HepG2 (cell line): ENCODE data around the gene GGTA1. TPM values are rescaled to one million over a fixed set of nuclear protein-coding genes. Genes with fewer than 3 reads are reported as not detected.

Experiments
- ATAC-seq: fragments of 200-7000 bp; cut with Tn5 transposase; 3 replicates; pipeline ENCODE4 v1.9.1; 2020; ENCODE audit warnings: mild to moderate bottlenecking, moderate library complexity
- BruUV-seq: library from RNA; stranded (reverse); fragments of 400-500 nt; replicated peaks from 2 replicates; lab custom pipeline; 2021; lab: Mats Ljungman, UMichigan
- CTCF ChIA-PET: fragments of 300-600 bp; formaldehyde crosslinking; extraction: SDS; loops from one replicate; lab custom pipeline; 2021; ENCODE audit warnings: low total read pairs, inconsistent platforms, low intra/inter-chr PET ratio; lab: Yijun Ruan, JAX
- POLR2A ChIA-PET: fragments of 350-600 bp; sonication (Branson Sonifier 250); formaldehyde crosslinking; loops from one replicate; lab custom pipeline; 2020; ENCODE audit warnings: antibody characterized with exemption, inconsistent platforms; lab: Yijun Ruan, JAX
- DNase-seq: peaks from one replicate; pipeline ENCODE4 v3.0.0-alpha.2; 2015; ENCODE audit warnings: low spot score
- FAIRE-seq: peaks from 3 replicates; lab custom pipeline; 2011; peaks lifted over from hg19 to GRCh38; lab: Jason Lieb, UNC
- H2AFZ ChIP-seq: one replicate; pipeline ENCODE4 v1.6.1; 2011; ENCODE audit warnings: low read length, inconsistent platforms
- H3K27ac ChIP-seq: fragments of 300-600 bp; 3 replicates; pipeline ENCODE4 v1.8.0; 2011; ENCODE audit warnings: mixed run types, mild to moderate bottlenecking, mixed read lengths, low read length, inconsistent platforms; ENCODE audit not compliant: insufficient read depth; ENCODE audit errors: extremely low read length
- H3K27me3 ChIP-seq, 2 experiments: fragments of 200-600 bp in 1 of 2; 2 replicates in 1 of 2; 3 replicates in 1 of 2; pipeline versions ENCODE4 v1.6.0 to v1.8.0; 2011; ENCODE audit warnings: low read length in 2 of 2, mild to moderate bottlenecking in 2 of 2, moderate library complexity in 2 of 2, inconsistent platforms in 1 of 2; ENCODE audit not compliant: insufficient read depth in 2 of 2, control insufficient read depth in 1 of 2
- H3K36me3 ChIP-seq, 2 experiments: fragments of 200-600 bp in 1 of 2; replicated peaks in 1 of 2; 2 replicates in 1 of 2; 3 replicates in 1 of 2; pipeline versions ENCODE4 v1.5.1 to v1.8.0; 2011; ENCODE audit warnings: low read length in 2 of 2, inconsistent platforms in 1 of 2; ENCODE audit not compliant: insufficient read depth in 2 of 2, control insufficient read depth in 1 of 2
- H3K4me1 ChIP-seq: 2 replicates; pipeline ENCODE4 v1.5.1; 2012; ENCODE audit warnings: low read length, inconsistent platforms; ENCODE audit not compliant: insufficient read depth
- H3K4me2 ChIP-seq: 2 replicates; pipeline ENCODE4 v1.6.0; 2011; ENCODE audit warnings: low read depth, low read length, inconsistent platforms
- H3K4me3 ChIP-seq, 3 experiments: fragments of 200-600 bp in 1 of 3; sonication (generic), shearing (Covaris generic) in 1 of 3; replicated peaks in 1 of 3; 2 replicates each; pipeline ENCODE4 v1.5.1; 2011 to 2016; ENCODE audit warnings: low read length in 3 of 3, inconsistent platforms in 2 of 3, low read depth in 2 of 3, mild to moderate bottlenecking in 2 of 3, control low read depth in 1 of 3, mixed read lengths in 1 of 3; ENCODE audit not compliant: insufficient read depth in 1 of 3
- H3K79me2 ChIP-seq: one replicate; pipeline ENCODE4 v1.6.1; 2011; ENCODE audit warnings: low read length, inconsistent platforms; ENCODE audit not compliant: insufficient read depth
- H3K9ac ChIP-seq: 2 replicates; pipeline ENCODE4 v1.6.0; 2011; ENCODE audit warnings: mild to moderate bottlenecking, low read depth, low read length, inconsistent platforms; ENCODE audit not compliant: insufficient read depth
- H3K9me3 ChIP-seq: 2 replicates; pipeline ENCODE4 v1.5.1; 2012; ENCODE audit warnings: mild to moderate bottlenecking, low read length
- H4K20me1 ChIP-seq: 2 replicates; pipeline ENCODE4 v1.6.0; 2011; ENCODE audit warnings: inconsistent platforms, mild to moderate bottlenecking, low read length, moderate library complexity; ENCODE audit not compliant: insufficient read depth
- ADNP ChIP-seq: sonication (generic); formaldehyde crosslinking; IDR thresholded peaks from 2 replicates; pipeline ENCODE4 v1.4.0; 2020; ENCODE audit warnings: missing genetic modification reagents
- CBFB ChIP-seq: sonication (generic); formaldehyde crosslinking; IDR thresholded peaks from 2 replicates; pipeline ENCODE4 v1.4.0; 2020; ENCODE audit warnings: missing genetic modification reagents
- GTF2F1 ChIP-seq: fragments of 150-350 bp; IDR thresholded peaks from 2 replicates; pipeline ENCODE4 v1.6.1; 2014; ENCODE audit warnings: low read length
- HDAC2 ChIP-seq: sonication (generic); formaldehyde crosslinking; IDR thresholded peaks from 2 replicates; pipeline ENCODE4 v1.4.0; 2020; ENCODE audit warnings: missing genetic modification reagents
- KLF11 ChIP-seq: IDR thresholded peaks from 2 replicates; pipeline ENCODE4 v1.6.1; 2016; ENCODE audit warnings: missing compliant biosample characterization
- MAFF ChIP-seq: IDR thresholded peaks from 2 replicates; pipeline ENCODE4 v1.6.1; 2011; ENCODE audit warnings: low read depth, low read length, improper control_type of control experiment
- MAFK ChIP-seq, 2 experiments: IDR thresholded peaks in 1 of 2; conservative IDR thresholded peaks in 1 of 2; 2 replicates each; pipeline ENCODE4 v1.6.1; 2011; ENCODE audit warnings: improper control_type of control experiment in 2 of 2, low read length in 2 of 2
- SRSF1 ChIP-seq: fragments of 200-400 bp; formaldehyde crosslinking; optimal IDR thresholded peaks from 2 replicates; pipeline ENCODE3; 2017; ENCODE audit warnings: mild to moderate bottlenecking, low read depth, low read length, moderate library complexity
- ZNF597 ChIP-seq: sonication (generic); formaldehyde crosslinking; IDR thresholded peaks from 2 replicates; pipeline ENCODE4 v1.5.0; 2020; ENCODE audit warnings: missing genetic modification reagents
- WGBS: methylation state at CpG from one replicate; pipeline ENCODE4 v1.1.6; 2017; ENCODE audit warnings: low lambda C conversion rate; 5-methylcytosine and 5-hydroxymethylcytosine counted together
- in situ Hi-C: cut with HindIII; loops from 2 replicates; pipeline ENCODE4 v1.10.0; 2017; ENCODE audit warnings: low pct_unique_long_range_greater_than_20kb; ENCODE audit not compliant: extremely low pct_ligation_motif_present
- intact Hi-C: fragments of 100-400 bp; cut with micrococcal nuclease; formaldehyde crosslinking; loops from one replicate; pipeline ENCODE4 v1.10.0; 2022; ENCODE audit not compliant: unreplicated experiment
- polyA plus RNA-seq, 8 experiments: library from polyadenylated mRNA; depleted of rRNA in 3 of 8; stranded (reverse) in 7 of 8; unstranded in 1 of 8; fragments of >200 nt; fragmentation: Illumina TruSeq in 4 of 8; extraction: Trizol in 4 of 8; gene quantifications; 2 replicates each; pipeline versions ENCODE4 v1.2.1 to v1.2.3, GENCODE V29; 2011 to 2016; ENCODE audit warnings: low read depth in 4 of 8, missing spikeins in 1 of 8, mixed read lengths in 1 of 8; ENCODE audit not compliant: insufficient read depth in 1 of 8
- total RNA-seq, 5 experiments: library from RNA; depleted of rRNA; stranded (reverse); fragments of >200 nt; fragmentation: Illumina TruSeq; extraction: Trizol; gene quantifications; 2 replicates each; pipeline ENCODE4 v1.2.3, GENCODE V29; 2016; ENCODE audit warnings: low read depth in 1 of 5

Gene GGTA1
- total and polyA plus RNA-seq, 2 of the 13 experiments (the other 11 are each of a cell fraction or from before 2014, with no cell fraction given): not detected

- TF ChIP-seq ZNF597 (no peak), HDAC2 (no peak), GTF2F1 (no peak), KLF11 (CRISPR knock-in tag) (no peak)
Observed at GRCh38 chr9:121443981-121444380, 55.7 kb downstream of the GGTA1 start (continued).

GRCh38 chr9:121441165-121441564, 58.5 kb downstream of the GGTA1 start:
- Histone ChIP-seq H3K9ac (no peak overlapping the region), H3K9me3 (no peaks in the 10 kb centered on the region), H3K79me2 (no peaks in the 10 kb centered on the region), H3K36me3 (no peaks in the 10 kb centered on the region), H3K27ac (no peak overlapping the region), H3K4me2 (no peak overlapping the region), H3K27me3 (peaks cover 1 to 23% of the 10 kb centered on the region in 2 experiments; a peak in 3 of 5 replicates), H3K4me3 (no peak overlapping the region), H4K20me1 (no peaks in the 10 kb centered on the region), H2AFZ (no peak overlapping the region), H3K4me1 (peaks cover 20% of the 10 kb centered on the region)
- FAIRE-seq (no peak), DNase-seq (no peak), ATAC-seq (no peak)
- intact Hi-C loops (no loop called here), in situ Hi-C loops (loop anchor here (10.0 kb wide), 1 partner anchor 56 kb away; no protein-coding TSS in a partner anchor)
- 7% methylated on average over 1 of the region's 1 CpG for WGBS
- POLR2A ChIA-PET: no interaction called here
- no TSS peak for BruUV-seq
- TF ChIP-seq CBFB (no peak), MAFK (conservative IDR thresholded peaks at IDR 0.05 in 1 of 2, IDR thresholded peaks at IDR 0.05 in 1 of 2; ENCODE audit: low read length in 2 of 2) (peak; percentile 98), MAFF (peak; percentile 98), SRSF1 (no peak), ADNP (CRISPR knock-in tag) (no peak)
- CTCF ChIA-PET: interaction anchor here (1.1 kb wide), 1 partner anchor 121 kb away, joined by 4 read pairs; no protein-coding TSS in a partner anchor
